OCI-LY1 (cell line): ENCODE data around the gene PIK3R4.
A peak's percentile ranks its signal among the peaks of the same experiment; 100 is the strongest.

ENCODE experiments used
- H2AFZ ChIP-seq: fragments of 200-600 bp; sonication (generic), shearing (Covaris generic); 2 replicates; pipeline ENCODE4 v1.6.0; 2014; ENCODE audit warnings: antibody characterized with exemption, mild to moderate bottlenecking, low read length
- H3F3A ChIP-seq: fragments of 200-600 bp; sonication (generic), shearing (Covaris generic); 2 replicates; pipeline ENCODE4 v1.6.0; 2014; ENCODE audit warnings: mild to moderate bottlenecking, antibody characterized with exemption, low read length, moderate library complexity; ENCODE audit not compliant: insufficient read depth
- H3K27ac ChIP-seq: fragments of 200-600 bp; sonication (generic); 2 replicates; pipeline ENCODE4 v1.5.1; 2014; ENCODE audit warnings: low read length, mixed run types, mild to moderate bottlenecking, low read depth; ENCODE audit not compliant: poor library complexity, severe bottlenecking
- H3K27me3 ChIP-seq: fragments of 200-600 bp; sonication (generic); 2 replicates; pipeline ENCODE4 v1.6.0; 2014; ENCODE audit warnings: antibody characterized with exemption, mild to moderate bottlenecking, low read length, moderate library complexity; ENCODE audit not compliant: insufficient read depth
- H3K36me3 ChIP-seq: fragments of 200-600 bp; sonication (generic); 2 replicates; pipeline ENCODE4 v1.6.1; 2014; ENCODE audit warnings: mild to moderate bottlenecking, antibody characterized with exemption, low read length, moderate library complexity, mixed read lengths; ENCODE audit not compliant: insufficient read depth
- H3K4me1 ChIP-seq: fragments of 200-600 bp; sonication (generic); 2 replicates; pipeline ENCODE4 v1.5.1; 2014; ENCODE audit warnings: mild to moderate bottlenecking, low read length, moderate library complexity; ENCODE audit not compliant: insufficient read depth, severe bottlenecking
- H3K4me2 ChIP-seq: fragments of 200-600 bp; sonication (generic), shearing (Covaris generic); 2 replicates; pipeline ENCODE4 v1.6.1; 2014; ENCODE audit warnings: low read length
- H3K4me3 ChIP-seq: fragments of 200-600 bp; sonication (generic); 2 replicates; pipeline ENCODE4 v1.5.1; 2014; ENCODE audit warnings: low read length, low read depth, mild to moderate bottlenecking, mixed read lengths; ENCODE audit not compliant: poor library complexity, severe bottlenecking
- H3K79me2 ChIP-seq: fragments of 200-600 bp; shearing (Covaris generic); 2 replicates; pipeline ENCODE4 v1.6.1; 2016; ENCODE audit warnings: mixed run types, low read length, mixed read lengths; ENCODE audit not compliant: insufficient read depth
- H3K9ac ChIP-seq: fragments of 200-600 bp; sonication (generic), shearing (Covaris generic); 2 replicates; pipeline ENCODE4 v1.6.1; 2014; ENCODE audit warnings: mild to moderate bottlenecking, low read length, mixed read lengths
- H3K9me2 ChIP-seq: fragments of 200-600 bp; sonication (generic), shearing (Covaris generic); 2 replicates; pipeline ENCODE4 v1.6.1; 2014; ENCODE audit warnings: low read depth, mild to moderate bottlenecking, low read length, mixed read lengths
- H3K9me3 ChIP-seq: fragments of 200-600 bp; shearing (Covaris generic); 2 replicates; pipeline ENCODE4 v1.6.1; 2014; ENCODE audit warnings: low read length, mixed read lengths
- H4K20me1 ChIP-seq: fragments of 200-600 bp; sonication (generic), shearing (Covaris generic); 2 replicates; pipeline ENCODE4 v1.6.0; 2016; ENCODE audit warnings: mild to moderate bottlenecking, low read length; ENCODE audit not compliant: insufficient read depth
- CTCF ChIP-seq: fragments of 200-600 bp; sonication (generic), shearing (Covaris generic); IDR thresholded peaks from 2 replicates; pipeline ENCODE4 v1.5.1; 2017; ENCODE audit warnings: mild to moderate bottlenecking, antibody characterized with exemption, low read length, moderate library complexity, mixed read lengths
- EZH2 ChIP-seq: fragments of 200-600 bp; sonication (generic), shearing (Covaris generic); IDR thresholded peaks from 2 replicates; pipeline ENCODE4 v1.8.0; 2017; ENCODE audit warnings: borderline replicate concordance, mixed run types, mild to moderate bottlenecking, antibody characterized with exemption, low read length, moderate library complexity, mixed read lengths

Gene PIK3R4

DNA sequence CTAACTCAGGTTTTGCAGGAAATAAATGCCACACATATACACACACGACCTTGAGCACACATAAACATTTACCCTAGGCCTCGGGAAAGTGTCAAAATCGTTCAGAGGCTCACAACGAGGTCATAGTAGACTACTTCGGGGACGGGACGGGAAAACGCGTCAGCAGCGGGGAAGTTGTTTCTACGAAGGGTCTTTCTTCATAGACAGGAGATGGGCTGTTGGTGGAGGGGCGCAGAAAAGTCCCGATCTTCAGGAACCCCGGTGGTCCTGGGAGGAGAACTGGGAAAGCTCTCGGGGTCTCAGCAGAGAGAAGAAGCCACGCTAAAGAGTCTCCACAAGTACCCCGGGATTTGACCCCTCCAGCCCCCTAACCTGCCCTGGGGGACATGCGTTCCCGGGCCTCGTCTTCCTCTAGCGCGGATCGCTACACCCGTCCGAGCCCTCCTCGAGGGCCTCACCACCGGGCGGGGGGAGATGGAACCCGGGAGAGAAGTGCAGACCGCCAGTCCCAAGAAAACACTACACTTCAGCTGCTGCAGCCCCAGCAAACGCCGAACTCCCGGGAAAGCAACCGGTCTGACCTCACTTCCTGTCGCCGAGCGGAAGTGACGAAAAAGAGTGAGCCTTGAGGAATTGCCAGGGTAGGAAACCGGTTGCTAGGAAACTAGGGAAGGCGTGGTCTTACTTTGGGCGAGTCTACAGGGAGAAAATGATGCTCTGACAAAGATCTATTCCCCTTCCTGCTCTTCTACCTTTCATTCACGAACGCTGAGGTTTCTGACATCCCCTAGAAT is at the start of gene PIK3R4:
Gene PIK3R4 (minus strand): TSS at position 584 of the 794 bp plus-strand sequence. CDS start 1,611 bp downstream, outside the sequence.
- peaks cover 8% of the 10 kb centered on the region; the same call in 1 of the 2 replicates for H3F3A ChIP-seq
- H3K4me3 ChIP-seq: peak within 1 kb of the TSS; percentile 74
- peaks cover 53% of the 10 kb centered on the region for H3K4me1 ChIP-seq
- H3K27me3 ChIP-seq: no peaks in the 10 kb centered on the region
- no peaks in the 10 kb centered on the region for H3K9me2 ChIP-seq
- TF ChIP-seq CTCF: no peak
- no peak for TF ChIP-seq EZH2
- H4K20me1 ChIP-seq: no peaks in the 10 kb centered on the region
- peak within 1 kb of the TSS; percentile 75 for H3K9ac ChIP-seq
- H3K9me3 ChIP-seq: no peaks in the 10 kb centered on the region
- H3K4me2 ChIP-seq: peak within 1 kb of the TSS; percentile 96
- H3K79me2 ChIP-seq: peaks cover 31% of the 10 kb centered on the region
- peaks cover 34% of the 10 kb centered on the region for H3K36me3 ChIP-seq
- H3K27ac ChIP-seq: no peak within 1 kb of the TSS
- H2AFZ ChIP-seq: no peak within 1 kb of the TSS; the same call in 1 of the 2 replicates

DNA sequence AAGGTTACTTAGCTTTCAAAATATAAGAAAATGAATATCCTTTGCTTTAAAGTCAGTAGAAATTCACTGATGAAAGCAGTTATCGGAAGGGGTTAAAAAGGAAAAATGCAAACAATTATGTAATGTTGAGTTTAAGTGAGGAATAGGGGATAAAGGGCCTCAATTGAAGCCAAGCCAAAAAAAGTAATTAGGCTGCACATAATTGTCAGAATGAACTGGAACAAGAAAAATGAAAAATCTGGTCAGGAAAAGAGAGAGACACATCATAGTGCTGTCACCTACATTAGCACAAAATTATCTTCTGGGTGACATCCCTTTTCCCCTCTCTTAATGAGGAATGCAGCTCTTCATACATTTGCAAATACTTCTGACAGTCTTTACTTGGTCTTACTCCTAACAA is 48.8 kb upstream of the PIK3R4 start:
- H2AFZ ChIP-seq: no peak overlapping the region

GRCh38 chr3:130792246-130792645 is 45.6 kb upstream of the PIK3R4 start:
- Histone ChIP-seq H3K27ac (no peak overlapping the region), H4K20me1 (no peaks in the 10 kb centered on the region), H3K4me1 (no peaks in the 10 kb centered on the region), H2AFZ (no peak overlapping the region), H3K27me3 (no peaks in the 10 kb centered on the region), H3K36me3 (no peaks in the 10 kb centered on the region), H3K4me2 (no peak overlapping the region), H3K79me2 (no peaks in the 10 kb centered on the region), H3K9me3 (no peaks in the 10 kb centered on the region), H3K4me3 (no peak overlapping the region), H3K9ac (no peak overlapping the region), H3K9me2 (no peaks in the 10 kb centered on the region), H3F3A (no peaks in the 10 kb centered on the region)
- TF ChIP-seq EZH2 (no peak), CTCF (no peak)

More for the DNA sequence above, 48.8 kb upstream of the PIK3R4 start:
- H3K4me1 ChIP-seq: no peaks in the 10 kb centered on the region
- H3K36me3 ChIP-seq: no peaks in the 10 kb centered on the region
- H3K79me2 ChIP-seq: no peaks in the 10 kb centered on the region
- TF ChIP-seq EZH2 (no peak), CTCF (no peak)
- H3K9me2 ChIP-seq: no peaks in the 10 kb centered on the region
- H3K4me2 ChIP-seq: no peak overlapping the region
- H4K20me1 ChIP-seq: no peaks in the 10 kb centered on the region
- H3K4me3 ChIP-seq: no peak overlapping the region
- H3K9ac ChIP-seq: no peak overlapping the region
- no peaks in the 10 kb centered on the region for H3K27me3 ChIP-seq
- H3F3A ChIP-seq: no peaks in the 10 kb centered on the region
- no peaks in the 10 kb centered on the region for H3K9me3 ChIP-seq
- H3K27ac ChIP-seq: no peak overlapping the region
